K562 (cell line): ENCODE results near the gene HK2. TPM values are rescaled to one million over a fixed set of nuclear protein-coding genes. Genes with fewer than 3 reads are reported as not detected.
A peak's percentile ranks its signal among the peaks of the same experiment; 100 is the strongest.

Experiments
- ATAC-seq: fragments of 200-7000 bp; cut with Tn5 transposase; 3 replicates; pipeline ENCODE4 v1.9.1; 2020; ENCODE audit warnings: moderate library complexity
- BruUV-seq: library from RNA; stranded (reverse); fragments of 400-500 nt; replicated peaks from 2 replicates; lab custom pipeline; 2021; lab: Mats Ljungman, UMichigan
- CTCF ChIA-PET: fragments of 300-600 bp; formaldehyde crosslinking; extraction: SDS; loops from one replicate; lab custom pipeline; 2021; ENCODE audit warnings: low intra/inter-chr PET ratio; lab: Yijun Ruan, JAX
- POLR2A ChIA-PET: fragments of 300-600, 350-650 bp; sonication (Branson Sonifier 250); formaldehyde crosslinking; extraction: SDS; loops from one replicate; lab custom pipeline; 2021; ENCODE audit warnings: antibody characterized with exemption, inconsistent platforms; lab: Yijun Ruan, JAX
- DNase-seq, 4 experiments: peaks; one replicate each; pipeline versions ENCODE4 v3.0.0 to v3.0.0-alpha.2; 2011 to 2018; ENCODE audit warnings: low spot score in 3 of 4, mixed read lengths in 3 of 4; ENCODE audit errors: extremely low read depth in 1 of 4
- FAIRE-seq: peaks from 2 replicates; lab custom pipeline; 2011; peaks lifted over from hg19 to GRCh38; lab: Jason Lieb, UNC
- H2AFZ ChIP-seq: 2 replicates; pipeline ENCODE4 v1.6.0; 2011; ENCODE audit warnings: low read depth, low read length, control low read depth, inconsistent platforms
- H3K27ac ChIP-seq: fragments of 200-600 bp; 3 replicates; pipeline ENCODE4 v1.8.0; 2011; ENCODE audit warnings: low read depth, mild to moderate bottlenecking, control low read depth, inconsistent platforms, low read length, moderate library complexity, mixed read lengths; ENCODE audit errors: extremely low read depth
- H3K27me3 ChIP-seq, 2 experiments: fragments of 300-600 bp in 1 of 2; 2 replicates in 1 of 2; 3 replicates in 1 of 2; pipeline versions ENCODE4 v1.6.0 to v1.8.0; 2011; ENCODE audit warnings: inconsistent platforms in 2 of 2, low read length in 2 of 2, mild to moderate bottlenecking in 1 of 2, mixed read lengths in 1 of 2, moderate library complexity in 1 of 2; ENCODE audit not compliant: control insufficient read depth in 2 of 2, insufficient read depth in 2 of 2
- H3K36me3 ChIP-seq: fragments of 300-600 bp; 3 replicates; pipeline ENCODE4 v1.8.0; 2011; ENCODE audit warnings: mild to moderate bottlenecking, low read length, inconsistent platforms; ENCODE audit not compliant: control insufficient read depth, insufficient read depth
- H3K4me1 ChIP-seq, 2 experiments: fragments of 200-600 bp in 1 of 2; replicated peaks in 1 of 2; 2 replicates in 1 of 2; 3 replicates in 1 of 2; pipeline versions ENCODE4 v1.5.1 to v1.8.0; 2011; ENCODE audit warnings: inconsistent platforms in 2 of 2, low read length in 2 of 2, mild to moderate bottlenecking in 1 of 2, mixed read lengths in 1 of 2, moderate library complexity in 1 of 2; ENCODE audit not compliant: control insufficient read depth in 2 of 2, insufficient read depth in 2 of 2
- H3K4me2 ChIP-seq: 2 replicates; pipeline ENCODE4 v1.6.1; 2011; ENCODE audit warnings: low read length, control low read depth, inconsistent platforms, mixed read lengths; ENCODE audit not compliant: insufficient read depth
- H3K4me3 ChIP-seq: fragments of 200-600 bp; sonication (generic), shearing (Covaris generic); 2 replicates; pipeline ENCODE4 v1.5.1; 2016; ENCODE audit warnings: control low read depth, inconsistent platforms
- H3K79me2 ChIP-seq: fragments of 200-600 bp; 3 replicates; pipeline ENCODE4 v1.8.0; 2011; ENCODE audit warnings: low read length, inconsistent platforms; ENCODE audit not compliant: control insufficient read depth, insufficient read depth
- H3K9ac ChIP-seq, 2 experiments: 2 replicates each; pipeline versions ENCODE4 v1.6.0 to v1.6.1; 2011; ENCODE audit warnings: low read depth in 2 of 2, low read length in 2 of 2, control low read depth in 1 of 2, inconsistent platforms in 1 of 2, mild to moderate bottlenecking in 1 of 2, mixed read lengths in 1 of 2; ENCODE audit not compliant: insufficient read depth in 1 of 2
- H3K9me1 ChIP-seq: one replicate; pipeline ENCODE4 v1.6.0; 2011; ENCODE audit warnings: inconsistent platforms, mild to moderate bottlenecking, low read length, moderate library complexity; ENCODE audit not compliant: control insufficient read depth, insufficient read depth
- H3K9me3 ChIP-seq: replicated peaks from 2 replicates; pipeline ENCODE4 v1.5.1; 2011; ENCODE audit warnings: low read depth, low read length, inconsistent platforms; ENCODE audit not compliant: control insufficient read depth, insufficient read depth
- H4K20me1 ChIP-seq: replicated peaks from 2 replicates; pipeline ENCODE4 v1.6.1; 2011; ENCODE audit warnings: low read length, inconsistent platforms, mixed read lengths; ENCODE audit not compliant: control insufficient read depth, insufficient read depth
- C11orf30 ChIP-seq: fragments of 450-650 bp; IDR thresholded peaks from 2 replicates; pipeline ENCODE4 v1.6.1; 2016; ENCODE audit warnings: low read depth, mild to moderate bottlenecking
- ETS2 ChIP-seq: IDR thresholded peaks from 2 replicates; pipeline ENCODE4 v1.6.1; 2016; ENCODE audit warnings: borderline replicate concordance, missing genetic modification characterization, mild to moderate bottlenecking, moderate library complexity, missing compliant biosample characterization; ENCODE audit not compliant: poor library complexity, severe bottlenecking
- ILK ChIP-seq: fragments of 450-650 bp; IDR thresholded peaks from 2 replicates; pipeline ENCODE4 v1.6.1; 2016; ENCODE audit warnings: missing genetic modification characterization, low read depth, mild to moderate bottlenecking, missing compliant biosample characterization, moderate library complexity, borderline replicate concordance
- RFX7 ChIP-seq: fragments of 250-450 bp; sonication (Bioruptor Pico); IDR thresholded peaks from 2 replicates; pipeline ENCODE4 v1.5.1; 2021; ENCODE audit warnings: mild to moderate bottlenecking
- ZNF280B ChIP-seq: fragments of 250-450 bp; sonication (Bioruptor Pico); IDR thresholded peaks from 2 replicates; pipeline ENCODE4 v1.5.1; 2021; ENCODE audit warnings: mild to moderate bottlenecking
- ZNF316 ChIP-seq: fragments of 450-650 bp; IDR thresholded peaks from 2 replicates; pipeline ENCODE4 v1.6.1; 2016
- WGBS: fragments of 100-300 bp; shearing (Covaris generic); methylation state at CpG from one replicate; pipeline ENCODE4 v1.1.6; 2016; ENCODE audit warnings: low coverage, mixed read lengths; ENCODE audit not compliant: insufficient coverage; ENCODE audit errors: missing lambda C conversion rate; 5-methylcytosine and 5-hydroxymethylcytosine counted together
- in situ Hi-C: fragments of 300-500 bp; cut with MboI; formaldehyde crosslinking; loops from 4 replicates; pipeline ENCODE4 v1.15.0; 2018; ENCODE audit warnings: inconsistent platforms, mixed read lengths
- intact Hi-C: fragments of 100-400 bp; cut with micrococcal nuclease; formaldehyde crosslinking; loops from 2 replicates; pipeline ENCODE4 v1.14.2; 2022
- polyA plus RNA-seq, 8 experiments: library from polyadenylated mRNA; depleted of rRNA in 4 of 8; stranded (reverse) in 5 of 8; unstranded in 3 of 8; fragments of >200 nt; fragmentation: Nextera tagmentation in 2 of 8; fragmentation: Illumina TruSeq in 1 of 8; extraction: Ambion mirVana in 2 of 8; extraction: Trizol in 1 of 8; gene quantifications; 2 replicates each; pipeline versions ENCODE4 v1.2.1 to v1.2.3, GENCODE V29; 2011 to 2014; ENCODE audit warnings: inconsistent platforms in 1 of 8, missing spikeins in 1 of 8
- total RNA-seq, 7 experiments: library from RNA; depleted of rRNA in 6 of 7; stranded (reverse); fragments of >200 nt in 6 of 7; fragmentation: Illumina TruSeq in 2 of 7; extraction: Trizol in 2 of 7; gene quantifications; 2 replicates each; pipeline versions ENCODE4 v1.2.1 to v1.2.3, GENCODE V29; 2011 to 2021; ENCODE audit warnings: low replicate concordance in 1 of 7

Gene HK2
- total and polyA plus RNA-seq, 9 of the 15 experiments (the other 6 are each of a cell fraction or from before 2014, with no cell fraction given) = 4.7 to 56.0 (median 19.9) TPM

GRCh38 chr2:74937221-74937880 is 103.4 kb downstream of the HK2 start:
- CTCF ChIA-PET = no interaction called here
- H2AFZ ChIP-seq = no peak overlapping the region
- BruUV-seq = no TSS peak
- ATAC-seq = no peak
- H3K36me3 ChIP-seq = no peaks in the 10 kb centered on the region
- DNase-seq = no peak
- no peak overlapping the region for H3K4me3 ChIP-seq
- WGBS = 34% methylated on average over 6 of the region's 6 CpGs
- TF ChIP-seq ILK (tag) = no peak
- TF ChIP-seq ETS2 (tag) = no peak
- TF ChIP-seq RFX7 (CRISPR knock-in tag) = no peak
- TF ChIP-seq C11orf30 = peak; percentile 8; the same call in 1 of the 2 replicates
- no peak overlapping the region for H3K9ac ChIP-seq
- intact Hi-C loops (no loop called here), in situ Hi-C loops (no loop called here)
- POLR2A ChIA-PET = no interaction called here
- H3K79me2 ChIP-seq = no peaks in the 10 kb centered on the region
- no peaks in the 10 kb centered on the region for H3K27me3 ChIP-seq
- H4K20me1 ChIP-seq = no peaks in the 10 kb centered on the region
- no peaks in the 10 kb centered on the region for H3K9me1 ChIP-seq
- peaks cover 0 to 18% of the 10 kb centered on the region in 2 experiments; a peak in 2 of 5 replicates for H3K4me1 ChIP-seq
- no peak overlapping the region for H3K4me2 ChIP-seq
- H3K27ac ChIP-seq = no peak overlapping the region
- FAIRE-seq = no peak
- H3K9me3 ChIP-seq = no peaks in the 10 kb centered on the region

- TF ChIP-seq ZNF316 (peak; percentile 74), ZNF280B (CRISPR knock-in tag) (no peak)
- Histone ChIP-seq H3K4me1 (peaks cover 0 to 18% of the 10 kb centered on the region in 2 experiments; a peak in 2 of 5 replicates), H3K9ac (no peak overlapping the region), H3K27ac (no peak overlapping the region), H3K4me3 (no peak overlapping the region), H3K79me2 (no peaks in the 10 kb centered on the region), H3K36me3 (no peaks in the 10 kb centered on the region), H3K9me3 (no peaks in the 10 kb centered on the region), H3K4me2 (no peak overlapping the region), H3K27me3 (no peaks in the 10 kb centered on the region), H3K9me1 (no peaks in the 10 kb centered on the region), H2AFZ (no peak overlapping the region), H4K20me1 (no peaks in the 10 kb centered on the region)
- POLR2A ChIA-PET = no interaction called here
- intact Hi-C loops (no loop called here), in situ Hi-C loops (no loop called here)
- ATAC-seq = no peak
- CTCF ChIA-PET = no interaction called here
- no TSS peak for BruUV-seq
- no peak for DNase-seq
- no peak for FAIRE-seq
- 56% methylated on average over 4 of the region's 4 CpGs for WGBS
Measured at GRCh38 chr2:74938264-74938663, 104.3 kb downstream of the HK2 start.
